K562 (cell line): ENCODE data around the gene NEUROG1. TPM values are rescaled to one million over a fixed set of nuclear protein-coding genes. Genes with fewer than 3 reads are reported as not detected.

Experiments
- ATAC-seq: fragments of 200-7000 bp; cut with Tn5 transposase; 3 replicates; pipeline ENCODE4 v1.9.1; 2020; ENCODE audit warnings: moderate library complexity
- BruUV-seq: library from RNA; stranded (reverse); fragments of 400-500 nt; replicated peaks from 2 replicates; lab custom pipeline; 2021; lab: Mats Ljungman, UMichigan
- CTCF ChIA-PET: fragments of 300-600 bp; formaldehyde crosslinking; extraction: SDS; loops from one replicate; lab custom pipeline; 2021; ENCODE audit warnings: low intra/inter-chr PET ratio; lab: Yijun Ruan, JAX
- POLR2A ChIA-PET: fragments of 300-600, 350-650 bp; sonication (Branson Sonifier 250); formaldehyde crosslinking; extraction: SDS; loops from one replicate; lab custom pipeline; 2021; ENCODE audit warnings: antibody characterized with exemption, inconsistent platforms; lab: Yijun Ruan, JAX
- DNase-seq, 4 experiments: peaks; one replicate each; pipeline versions ENCODE4 v3.0.0 to v3.0.0-alpha.2; 2011 to 2018; ENCODE audit warnings: low spot score in 3 of 4, mixed read lengths in 3 of 4; ENCODE audit errors: extremely low read depth in 1 of 4
- FAIRE-seq: peaks from 2 replicates; lab custom pipeline; 2011; peaks lifted over from hg19 to GRCh38; lab: Jason Lieb, UNC
- H2AFZ ChIP-seq: 2 replicates; pipeline ENCODE4 v1.6.0; 2011; ENCODE audit warnings: low read depth, low read length, control low read depth, inconsistent platforms
- H3K27ac ChIP-seq: fragments of 200-600 bp; 3 replicates; pipeline ENCODE4 v1.8.0; 2011; ENCODE audit warnings: low read depth, mild to moderate bottlenecking, control low read depth, inconsistent platforms, low read length, moderate library complexity, mixed read lengths; ENCODE audit errors: extremely low read depth
- H3K27me3 ChIP-seq, 2 experiments: fragments of 300-600 bp in 1 of 2; 2 replicates in 1 of 2; 3 replicates in 1 of 2; pipeline versions ENCODE4 v1.6.0 to v1.8.0; 2011; ENCODE audit warnings: inconsistent platforms in 2 of 2, low read length in 2 of 2, mild to moderate bottlenecking in 1 of 2, mixed read lengths in 1 of 2, moderate library complexity in 1 of 2; ENCODE audit not compliant: control insufficient read depth in 2 of 2, insufficient read depth in 2 of 2
- H3K36me3 ChIP-seq: fragments of 300-600 bp; 3 replicates; pipeline ENCODE4 v1.8.0; 2011; ENCODE audit warnings: mild to moderate bottlenecking, low read length, inconsistent platforms; ENCODE audit not compliant: control insufficient read depth, insufficient read depth
- H3K4me1 ChIP-seq, 2 experiments: fragments of 200-600 bp in 1 of 2; replicated peaks in 1 of 2; 2 replicates in 1 of 2; 3 replicates in 1 of 2; pipeline versions ENCODE4 v1.5.1 to v1.8.0; 2011; ENCODE audit warnings: inconsistent platforms in 2 of 2, low read length in 2 of 2, mild to moderate bottlenecking in 1 of 2, mixed read lengths in 1 of 2, moderate library complexity in 1 of 2; ENCODE audit not compliant: control insufficient read depth in 2 of 2, insufficient read depth in 2 of 2
- H3K4me2 ChIP-seq: 2 replicates; pipeline ENCODE4 v1.6.1; 2011; ENCODE audit warnings: low read length, control low read depth, inconsistent platforms, mixed read lengths; ENCODE audit not compliant: insufficient read depth
- H3K4me3 ChIP-seq: fragments of 200-600 bp; sonication (generic), shearing (Covaris generic); 2 replicates; pipeline ENCODE4 v1.5.1; 2016; ENCODE audit warnings: control low read depth, inconsistent platforms
- H3K79me2 ChIP-seq: fragments of 200-600 bp; 3 replicates; pipeline ENCODE4 v1.8.0; 2011; ENCODE audit warnings: low read length, inconsistent platforms; ENCODE audit not compliant: control insufficient read depth, insufficient read depth
- H3K9ac ChIP-seq, 2 experiments: 2 replicates each; pipeline versions ENCODE4 v1.6.0 to v1.6.1; 2011; ENCODE audit warnings: low read depth in 2 of 2, low read length in 2 of 2, control low read depth in 1 of 2, inconsistent platforms in 1 of 2, mild to moderate bottlenecking in 1 of 2, mixed read lengths in 1 of 2; ENCODE audit not compliant: insufficient read depth in 1 of 2
- H3K9me1 ChIP-seq: one replicate; pipeline ENCODE4 v1.6.0; 2011; ENCODE audit warnings: inconsistent platforms, mild to moderate bottlenecking, low read length, moderate library complexity; ENCODE audit not compliant: control insufficient read depth, insufficient read depth
- H3K9me3 ChIP-seq: replicated peaks from 2 replicates; pipeline ENCODE4 v1.5.1; 2011; ENCODE audit warnings: low read depth, low read length, inconsistent platforms; ENCODE audit not compliant: control insufficient read depth, insufficient read depth
- H4K20me1 ChIP-seq: replicated peaks from 2 replicates; pipeline ENCODE4 v1.6.1; 2011; ENCODE audit warnings: low read length, inconsistent platforms, mixed read lengths; ENCODE audit not compliant: control insufficient read depth, insufficient read depth
- CBFA2T3 ChIP-seq: fragments of 450-650 bp; IDR thresholded peaks from 2 replicates; pipeline ENCODE4 v1.6.1; 2017
- CXXC5 ChIP-seq: fragments of 250-450 bp; sonication (Bioruptor Pico); IDR thresholded peaks from 2 replicates; pipeline ENCODE4 v1.8.0; 2022; ENCODE audit warnings: inconsistent platforms, mild to moderate bottlenecking, moderate library complexity
- HES1 ChIP-seq: fragments of 450-650 bp; IDR thresholded peaks from 2 replicates; pipeline ENCODE4 v1.6.1; 2016; ENCODE audit warnings: low read depth, mild to moderate bottlenecking, moderate library complexity
- KAT8 ChIP-seq: fragments of 450-650 bp; IDR thresholded peaks from 2 replicates; pipeline ENCODE4 v1.6.1; 2016; ENCODE audit warnings: low read depth, mild to moderate bottlenecking
- KLF16 ChIP-seq: IDR thresholded peaks from 2 replicates; pipeline ENCODE4 v1.6.1; 2016; ENCODE audit warnings: antibody characterized with exemption
- NRF1 ChIP-seq, 2 experiments: fragments of 450-650 bp; IDR thresholded peaks in 1 of 2; conservative IDR thresholded peaks in 1 of 2; 2 replicates each; pipeline ENCODE4 v1.6.1; 2014; ENCODE audit warnings: mild to moderate bottlenecking in 2 of 2
- SAFB ChIP-seq: fragments of 200-400 bp; formaldehyde crosslinking; IDR thresholded peaks from 2 replicates; pipeline ENCODE4 v1.6.1; 2017; ENCODE audit warnings: low read depth, low read length, borderline replicate concordance
- SMAD1 ChIP-seq: fragments of 150-350 bp; IDR thresholded peaks from 2 replicates; pipeline ENCODE4 v1.6.1; 2014; ENCODE audit warnings: low read length, low read depth; ENCODE audit not compliant: partially characterized antibody
- SRSF9 ChIP-seq: fragments of 200-400 bp; formaldehyde crosslinking; IDR thresholded peaks from 2 replicates; pipeline ENCODE4 v1.6.1; 2017; ENCODE audit warnings: low read depth, low read length, borderline replicate concordance
- TCF3 ChIP-seq: sonication (generic); formaldehyde crosslinking; IDR thresholded peaks from 2 replicates; pipeline ENCODE4 v1.4.0; 2020; ENCODE audit warnings: mild to moderate bottlenecking, missing genetic modification reagents
- THRAP3 ChIP-seq: fragments of 450-650 bp; IDR thresholded peaks from 2 replicates; pipeline ENCODE4 v1.6.1; 2016; ENCODE audit warnings: mild to moderate bottlenecking, inconsistent platforms, borderline replicate concordance
- ZFX ChIP-seq: sonication (generic); formaldehyde crosslinking; IDR thresholded peaks from 2 replicates; pipeline ENCODE4 v1.8.0; 2022; ENCODE audit warnings: mild to moderate bottlenecking, missing genetic modification reagents, moderate library complexity
- ZKSCAN3 ChIP-seq: fragments of 250-450 bp; sonication (Bioruptor Pico); IDR thresholded peaks from 2 replicates; pipeline ENCODE4 v1.4.0; 2020
- ZNF639 ChIP-seq, 2 experiments: fragments of 200-800 bp in 1 of 2; sonication (Bioruptor generic) in 1 of 2; sonication (generic) in 1 of 2; formaldehyde crosslinking in 1 of 2; IDR thresholded peaks in 1 of 2; conservative IDR thresholded peaks in 1 of 2; 2 replicates each; pipeline versions ENCODE4 v1.5.0 to v1.6.1; 2016 to 2020; ENCODE audit warnings: missing compliant biosample characterization in 1 of 2, missing genetic modification characterization in 1 of 2, missing genetic modification reagents in 1 of 2
- WGBS: fragments of 100-300 bp; shearing (Covaris generic); methylation state at CpG from one replicate; pipeline ENCODE4 v1.1.6; 2016; ENCODE audit warnings: low coverage, mixed read lengths; ENCODE audit not compliant: insufficient coverage; ENCODE audit errors: missing lambda C conversion rate; 5-methylcytosine and 5-hydroxymethylcytosine counted together
- in situ Hi-C: fragments of 300-500 bp; cut with MboI; formaldehyde crosslinking; loops from 4 replicates; pipeline ENCODE4 v1.15.0; 2018; ENCODE audit warnings: inconsistent platforms, mixed read lengths
- intact Hi-C: fragments of 100-400 bp; cut with micrococcal nuclease; formaldehyde crosslinking; loops from 2 replicates; pipeline ENCODE4 v1.14.2; 2022
- polyA plus RNA-seq, 8 experiments: library from polyadenylated mRNA; depleted of rRNA in 4 of 8; stranded (reverse) in 5 of 8; unstranded in 3 of 8; fragments of >200 nt; fragmentation: Nextera tagmentation in 2 of 8; fragmentation: Illumina TruSeq in 1 of 8; extraction: Ambion mirVana in 2 of 8; extraction: Trizol in 1 of 8; gene quantifications; 2 replicates each; pipeline versions ENCODE4 v1.2.1 to v1.2.3, GENCODE V29; 2011 to 2014; ENCODE audit warnings: inconsistent platforms in 1 of 8, missing spikeins in 1 of 8
- total RNA-seq, 7 experiments: library from RNA; depleted of rRNA in 6 of 7; stranded (reverse); fragments of >200 nt in 6 of 7; fragmentation: Illumina TruSeq in 2 of 7; extraction: Trizol in 2 of 7; gene quantifications; 2 replicates each; pipeline versions ENCODE4 v1.2.1 to v1.2.3, GENCODE V29; 2011 to 2021; ENCODE audit warnings: low replicate concordance in 1 of 7

The NEUROG1 gene
- total and polyA plus RNA-seq, 9 of the 15 experiments (the other 6 are each of a cell fraction or from before 2014, with no cell fraction given), result not detected

GRCh38 chr5:135492319-135492626 lies 43.5 kb downstream of the NEUROG1 start:
- no peaks in the 10 kb centered on the region for H3K9me1 ChIP-seq
- no TSS peak for BruUV-seq
- no peaks in the 10 kb centered on the region for H3K79me2 ChIP-seq
- H3K27ac ChIP-seq, result no peak overlapping the region
- CTCF ChIA-PET, result no interaction called here
- 30% methylated on average over 3 of the region's 3 CpGs for WGBS
- DNase-seq, result no peak
- no peak overlapping the region for H3K4me2 ChIP-seq
- H3K4me1 ChIP-seq, result peaks cover 8 to 34% of the 10 kb centered on the region in 2 experiments; a peak in 4 of 5 replicates
- intact Hi-C loops, result no loop called here
- no peak overlapping the region for H3K9ac ChIP-seq
- H3K4me3 ChIP-seq, result no peak overlapping the region
- H4K20me1 ChIP-seq, result peaks cover 10% of the 10 kb centered on the region
- ATAC-seq, result no peak
- no peaks in the 10 kb centered on the region for H3K9me3 ChIP-seq
- no peak for TF ChIP-seq SAFB
- TF ChIP-seq SMAD1, result no peak
- in situ Hi-C loops, result no loop called here
- POLR2A ChIA-PET, result no interaction called here
- H3K36me3 ChIP-seq, result no peaks in the 10 kb centered on the region
- peaks cover 0 to 4% of the 10 kb centered on the region in 2 experiments; a peak in 1 of 5 replicates for H3K27me3 ChIP-seq
- no peak for FAIRE-seq
- no peak overlapping the region for H2AFZ ChIP-seq

DNA sequence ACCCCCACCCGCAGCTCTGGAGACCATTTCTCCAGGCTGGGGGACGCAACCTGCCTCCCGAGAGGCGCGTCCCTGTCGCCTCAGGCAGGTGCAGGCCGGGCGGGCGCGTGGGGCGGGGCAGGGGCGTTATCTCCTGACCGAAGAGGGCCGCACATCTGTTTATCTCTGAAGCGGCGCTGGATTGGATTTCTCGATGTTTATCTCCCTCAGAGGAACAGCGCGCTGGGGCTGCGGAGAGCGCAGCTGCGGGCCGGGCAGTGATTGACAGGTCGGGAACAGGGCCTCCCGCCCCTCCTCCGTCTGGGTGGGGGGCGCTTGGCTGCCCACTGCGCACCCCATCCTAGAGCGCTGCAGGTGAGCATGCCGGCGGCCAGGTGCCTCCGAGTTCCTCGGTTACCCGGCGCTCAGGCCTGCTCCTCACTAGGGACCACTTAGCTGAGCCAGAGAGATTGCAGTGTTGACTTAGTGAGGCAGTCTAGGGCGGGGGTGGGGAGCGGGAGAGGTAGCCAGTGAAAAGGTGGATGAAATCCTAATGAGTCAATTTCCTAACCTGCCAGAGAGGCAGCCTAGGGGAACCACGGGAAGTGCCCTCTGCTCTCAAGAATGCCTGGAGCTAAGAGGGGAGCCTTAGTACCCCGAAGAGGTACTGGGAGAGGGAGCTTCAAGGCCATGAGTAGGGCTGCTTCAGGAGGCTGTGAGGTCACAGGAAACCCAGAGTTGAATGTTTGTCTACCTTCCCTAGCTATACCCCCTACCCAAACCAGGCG lies 44.0 kb downstream of the NEUROG1 start:
- Histone ChIP-seq H3K4me3 (no peak overlapping the region), H3K27ac (no peak overlapping the region), H3K9me3 (no peaks in the 10 kb centered on the region), H3K4me2 (no peak overlapping the region), H3K9ac (no peak overlapping the region), H2AFZ (no peak overlapping the region), H4K20me1 (peaks cover 10% of the 10 kb centered on the region), H3K36me3 (no peaks in the 10 kb centered on the region), H3K79me2 (no peaks in the 10 kb centered on the region), H3K9me1 (no peaks in the 10 kb centered on the region), H3K4me1 (peaks cover 8 to 34% of the 10 kb centered on the region in 2 experiments; a peak in 4 of 5 replicates), H3K27me3 (peaks cover 0 to 4% of the 10 kb centered on the region in 2 experiments; a peak in 1 of 5 replicates)
- CTCF ChIA-PET, result no interaction called here
- no TSS peak for BruUV-seq
- POLR2A ChIA-PET, result interaction anchor here (0.5 to 0.7 kb wide), 3 partner anchors 13 to 20 kb away, joined by 3 to 4 read pairs (median 3); no protein-coding TSS in a partner anchor
- ATAC-seq, result peak; percentile 54
- intact Hi-C loops (no loop called here), in situ Hi-C loops (no loop called here)
- FAIRE-seq, result no peak
- peak in 3 of 4 experiments; percentile 26 to 54 (median 50) for DNase-seq
- 6% methylated on average over 30 of the region's 40 CpGs for WGBS
- TF ChIP-seq HES1 (peak; percentile 48; the same call in 1 of the 2 replicates), TCF3 (CRISPR knock-in tag) (peak; percentile 43; the same call in 1 of the 2 replicates), ZKSCAN3 (CRISPR knock-in tag) (no peak), NRF1 (conservative IDR thresholded peaks at IDR 0.05 in 1 of 2, IDR thresholded peaks at IDR 0.05 in 1 of 2) (peak; percentile 60 to 68), SRSF9 (no peak), KAT8 (no peak), THRAP3 (no peak), SAFB (no peak), KLF16 (0 out of 2 replicates have a peak, but pooled peaks have one; percentile 6), ZNF639 (CRISPR knock-in tag; conservative IDR thresholded peaks at IDR 0.05 in 1 of 2, IDR thresholded peaks at IDR 0.05 in 1 of 2) (peak in 1 of 2 experiments; percentile 56; a peak in 2 of 4 replicates), ZFX (0 out of 2 replicates have a peak, but pooled peaks have one; percentile 26), CXXC5 (CRISPR knock-in tag) (peak; percentile 71), CBFA2T3 (peak; percentile 64)
